ENCODE measurements around the gene VCP.

DNA sequence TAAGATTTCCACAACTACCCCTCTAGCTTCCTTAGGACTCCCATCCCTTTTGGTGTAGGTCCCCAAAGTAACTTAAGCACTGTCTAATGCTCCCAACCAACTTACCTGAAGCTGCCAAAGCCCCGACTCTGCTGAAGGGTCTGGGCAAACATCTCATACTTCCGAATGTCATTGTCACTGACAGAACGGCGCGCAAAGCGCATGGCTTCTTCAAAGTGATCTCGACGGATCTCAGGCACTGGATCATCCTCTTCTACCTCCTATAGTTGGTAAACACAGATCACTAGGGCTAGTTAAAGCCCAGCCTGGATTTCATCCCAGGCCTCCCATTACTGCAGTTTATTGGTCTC, 15.2 kb downstream of the VCP start:
- no peak for TF ChIP-seq EZH2 (IDR thresholded peaks at IDR 0.05)
- TF ChIP-seq, protein P1, sequence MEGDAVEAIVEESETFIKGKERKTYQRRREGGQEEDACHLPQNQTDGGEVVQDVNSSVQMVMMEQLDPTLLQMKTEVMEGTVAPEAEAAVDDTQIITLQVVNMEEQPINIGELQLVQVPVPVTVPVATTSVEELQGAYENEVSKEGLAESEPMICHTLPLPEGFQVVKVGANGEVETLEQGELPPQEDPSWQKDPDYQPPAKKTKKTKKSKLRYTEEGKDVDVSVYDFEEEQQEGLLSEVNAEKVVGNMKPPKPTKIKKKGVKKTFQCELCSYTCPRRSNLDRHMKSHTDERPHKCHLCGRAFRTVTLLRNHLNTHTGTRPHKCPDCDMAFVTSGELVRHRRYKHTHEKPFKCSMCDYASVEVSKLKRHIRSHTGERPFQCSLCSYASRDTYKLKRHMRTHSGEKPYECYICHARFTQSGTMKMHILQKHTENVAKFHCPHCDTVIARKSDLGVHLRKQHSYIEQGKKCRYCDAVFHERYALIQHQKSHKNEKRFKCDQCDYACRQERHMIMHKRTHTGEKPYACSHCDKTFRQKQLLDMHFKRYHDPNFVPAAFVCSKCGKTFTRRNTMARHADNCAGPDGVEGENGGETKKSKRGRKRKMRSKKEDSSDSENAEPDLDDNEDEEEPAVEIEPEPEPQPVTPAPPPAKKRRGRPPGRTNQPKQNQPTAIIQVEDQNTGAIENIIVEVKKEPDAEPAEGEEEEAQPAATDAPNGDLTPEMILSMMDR (IDR thresholded peaks at IDR 0.05): no peak
- TF ChIP-seq EZH2phosphoT487 (IDR thresholded peaks at IDR 0.05): no peak

All from neural progenitor cell (in vitro differentiated cells).